Neural progenitor cell (in vitro differentiated cells): Measurements from ENCODE around the gene KLHL29. TPM values are rescaled to one million over a fixed set of nuclear protein-coding genes. Genes with fewer than 3 reads are reported as not detected.

ENCODE experiments used
- DNase-seq: peaks from one replicate; pipeline ENCODE4 v3.0.0-alpha.2; 2016; ENCODE audit warnings: low spot score
- H2AFZ ChIP-seq: fragments of 200-600 bp; sonication (generic); replicated peaks from 2 replicates; pipeline ENCODE4 v1.6.1; 2016; ENCODE audit warnings: antibody characterized with exemption
- H3F3A ChIP-seq: fragments of 200-600 bp; sonication (generic); 2 replicates; pipeline ENCODE4 v1.6.1; 2016; ENCODE audit warnings: antibody characterized with exemption, low read depth
- H3K27ac ChIP-seq: fragments of 200-600 bp; sonication (generic); 2 replicates; pipeline ENCODE4 v1.5.1; 2016; ENCODE audit warnings: mild to moderate bottlenecking
- H3K27me3 ChIP-seq: fragments of 200-600 bp; sonication (generic); 2 replicates; pipeline ENCODE4 v1.6.1; 2016; ENCODE audit warnings: mild to moderate bottlenecking, moderate library complexity
- H3K36me3 ChIP-seq: fragments of 200-600 bp; sonication (generic); 2 replicates; pipeline ENCODE4 v1.5.1; 2016
- H3K4me1 ChIP-seq: fragments of 200-600 bp; sonication (generic); 2 replicates; pipeline ENCODE4 v1.6.1; 2016; ENCODE audit warnings: mixed run types
- H3K4me2 ChIP-seq: fragments of 200-600 bp; sonication (generic); 2 replicates; pipeline ENCODE4 v1.6.1; 2016
- H3K4me3 ChIP-seq: fragments of 200-600 bp; sonication (generic); 2 replicates; pipeline ENCODE4 v1.5.1; 2016
- H3K79me2 ChIP-seq: fragments of 200-600 bp; sonication (generic); 2 replicates; pipeline ENCODE4 v1.6.1; 2016; ENCODE audit warnings: low read depth
- H3K9ac ChIP-seq: fragments of 200-600 bp; sonication (generic); 2 replicates; pipeline ENCODE4 v1.6.1; 2016
- H3K9me3 ChIP-seq: fragments of 200-600 bp; sonication (generic); 2 replicates; pipeline ENCODE4 v1.5.1; 2016; ENCODE audit warnings: low read depth
- H4K20me1 ChIP-seq: fragments of 200-600 bp; sonication (generic); 2 replicates; pipeline ENCODE4 v1.6.1; 2016; ENCODE audit warnings: low read depth
- H3K27ac Mint-ChIP-seq: 3 replicates; pipeline ENCODE4 v1.8.0; 2021; ENCODE audit warnings: mixed read lengths
- H3K27me3 Mint-ChIP-seq: 2 replicates; pipeline ENCODE4 v1.8.0; 2022; ENCODE audit warnings: low read depth, mild to moderate bottlenecking, inconsistent platforms, moderate library complexity, mixed read lengths; ENCODE audit not compliant: insufficient read depth
- H3K36me3 Mint-ChIP-seq: 3 replicates; pipeline ENCODE4 v1.8.0; 2021; ENCODE audit warnings: mixed read lengths
- H3K4me1 Mint-ChIP-seq: 3 replicates; pipeline ENCODE4 v1.8.0; 2021; ENCODE audit warnings: mixed read lengths
- H3K4me3 Mint-ChIP-seq: 3 replicates; pipeline ENCODE4 v1.8.0; 2021; ENCODE audit warnings: mild to moderate bottlenecking, moderate library complexity, mixed read lengths
- H3K9me3 Mint-ChIP-seq: 3 replicates; pipeline ENCODE4 v1.8.0; 2020; ENCODE audit warnings: mixed read lengths
- EZH2 ChIP-seq: fragments of 200-600 bp; sonication (generic); IDR thresholded peaks from 2 replicates; pipeline ENCODE4 v1.6.1; 2017; ENCODE audit warnings: antibody characterized with exemption, mild to moderate bottlenecking, moderate library complexity
- EZH2phosphoT487 ChIP-seq: fragments of 200-600 bp; sonication (generic); IDR thresholded peaks from 2 replicates; pipeline ENCODE4 v1.6.1; 2017; ENCODE audit warnings: antibody characterized with exemption
- total RNA-seq: library from RNA; depleted of rRNA; stranded (reverse); fragments of >200 nt; gene quantifications from 2 replicates; pipeline ENCODE4 v1.2.3, GENCODE V29; 2015; ENCODE audit warnings: low replicate concordance
- TF ChIP-seq, protein P1 (sequence below): fragments of 200-600 bp; sonication (generic); IDR thresholded peaks from 2 replicates; pipeline ENCODE4 v1.5.1; 2017; ENCODE audit warnings: antibody characterized with exemption, mild to moderate bottlenecking

Gene KLHL29
- total RNA-seq, 1 donor from 2014 or later: 1.6 TPM

DNA sequence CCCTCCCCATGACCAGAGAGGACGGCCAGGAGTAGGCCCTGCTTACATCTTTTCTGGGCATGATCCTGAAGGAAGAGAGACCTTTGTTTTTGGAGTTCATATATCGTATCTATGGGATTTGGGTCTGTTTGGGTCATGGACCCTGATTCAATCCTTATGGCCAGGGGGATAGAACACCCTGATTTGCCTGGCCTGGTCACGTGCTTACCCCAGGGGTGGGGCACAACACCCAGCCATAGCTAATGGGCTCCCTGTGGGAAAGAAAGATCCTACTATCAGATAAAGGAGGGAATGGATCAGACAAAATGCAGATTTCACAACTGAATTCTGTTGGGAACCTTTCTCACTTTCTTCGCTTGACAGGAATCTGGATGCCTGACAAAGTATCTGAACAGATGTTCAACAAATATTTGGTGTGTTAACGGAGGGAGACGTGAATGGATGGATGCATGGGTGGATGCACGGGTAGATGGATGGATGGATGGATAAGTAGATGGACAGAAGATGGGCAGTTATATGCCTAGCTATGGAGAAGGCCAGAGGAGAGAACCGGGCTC, 155.9 kb downstream of the KLHL29 start:
- no peak for DNase-seq
- Mint-ChIP-seq H3K9me3 (no peaks in the 10 kb centered on the region), H3K27me3 (peaks cover 7% of the 10 kb centered on the region), H3K4me1 (peaks cover 49% of the 10 kb centered on the region), H3K27ac (peak overlapping the region; percentile 25), H3K36me3 (no peaks in the 10 kb centered on the region), H3K4me3 (no peak overlapping the region)
- Histone ChIP-seq H2AFZ (no peak overlapping the region), H3F3A (no peaks in the 10 kb centered on the region), H3K9me3 (no peaks in the 10 kb centered on the region), H3K79me2 (no peaks in the 10 kb centered on the region), H3K4me2 (no peak overlapping the region), H4K20me1 (no peaks in the 10 kb centered on the region), H3K9ac (no peak overlapping the region), H3K27me3 (no peaks in the 10 kb centered on the region), H3K4me1 (peaks cover 4% of the 10 kb centered on the region), H3K27ac (no peak overlapping the region), H3K4me3 (no peak overlapping the region), H3K36me3 (no peaks in the 10 kb centered on the region)
- TF ChIP-seq EZH2: no peak
- no peak for TF ChIP-seq EZH2phosphoT487
- TF ChIP-seq, protein P1, sequence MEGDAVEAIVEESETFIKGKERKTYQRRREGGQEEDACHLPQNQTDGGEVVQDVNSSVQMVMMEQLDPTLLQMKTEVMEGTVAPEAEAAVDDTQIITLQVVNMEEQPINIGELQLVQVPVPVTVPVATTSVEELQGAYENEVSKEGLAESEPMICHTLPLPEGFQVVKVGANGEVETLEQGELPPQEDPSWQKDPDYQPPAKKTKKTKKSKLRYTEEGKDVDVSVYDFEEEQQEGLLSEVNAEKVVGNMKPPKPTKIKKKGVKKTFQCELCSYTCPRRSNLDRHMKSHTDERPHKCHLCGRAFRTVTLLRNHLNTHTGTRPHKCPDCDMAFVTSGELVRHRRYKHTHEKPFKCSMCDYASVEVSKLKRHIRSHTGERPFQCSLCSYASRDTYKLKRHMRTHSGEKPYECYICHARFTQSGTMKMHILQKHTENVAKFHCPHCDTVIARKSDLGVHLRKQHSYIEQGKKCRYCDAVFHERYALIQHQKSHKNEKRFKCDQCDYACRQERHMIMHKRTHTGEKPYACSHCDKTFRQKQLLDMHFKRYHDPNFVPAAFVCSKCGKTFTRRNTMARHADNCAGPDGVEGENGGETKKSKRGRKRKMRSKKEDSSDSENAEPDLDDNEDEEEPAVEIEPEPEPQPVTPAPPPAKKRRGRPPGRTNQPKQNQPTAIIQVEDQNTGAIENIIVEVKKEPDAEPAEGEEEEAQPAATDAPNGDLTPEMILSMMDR: no peak

GRCh38 chr2:23541503-23542229, 156.7 kb downstream of the KLHL29 start:
- Histone ChIP-seq H3K4me1 (no peaks in the 10 kb centered on the region), H3F3A (no peaks in the 10 kb centered on the region), H3K9me3 (no peaks in the 10 kb centered on the region), H4K20me1 (no peaks in the 10 kb centered on the region), H3K79me2 (no peaks in the 10 kb centered on the region), H3K27me3 (no peaks in the 10 kb centered on the region), H3K9ac (no peak overlapping the region), H3K4me2 (no peak overlapping the region), H3K27ac (no peak overlapping the region), H2AFZ (no peak overlapping the region), H3K4me3 (no peak overlapping the region), H3K36me3 (no peaks in the 10 kb centered on the region)
- H3K4me1 Mint-ChIP-seq: peaks cover 50% of the 10 kb centered on the region
- no peak overlapping the region for H3K27ac Mint-ChIP-seq
- H3K4me3 Mint-ChIP-seq: no peak overlapping the region
- TF ChIP-seq EZH2: no peak
- TF ChIP-seq EZH2phosphoT487: no peak
- TF ChIP-seq, protein P1: no peak
- H3K36me3 Mint-ChIP-seq: no peaks in the 10 kb centered on the region
- DNase-seq: no peak
- H3K9me3 Mint-ChIP-seq: no peaks in the 10 kb centered on the region
- H3K27me3 Mint-ChIP-seq: peaks cover 7% of the 10 kb centered on the region

DNA sequence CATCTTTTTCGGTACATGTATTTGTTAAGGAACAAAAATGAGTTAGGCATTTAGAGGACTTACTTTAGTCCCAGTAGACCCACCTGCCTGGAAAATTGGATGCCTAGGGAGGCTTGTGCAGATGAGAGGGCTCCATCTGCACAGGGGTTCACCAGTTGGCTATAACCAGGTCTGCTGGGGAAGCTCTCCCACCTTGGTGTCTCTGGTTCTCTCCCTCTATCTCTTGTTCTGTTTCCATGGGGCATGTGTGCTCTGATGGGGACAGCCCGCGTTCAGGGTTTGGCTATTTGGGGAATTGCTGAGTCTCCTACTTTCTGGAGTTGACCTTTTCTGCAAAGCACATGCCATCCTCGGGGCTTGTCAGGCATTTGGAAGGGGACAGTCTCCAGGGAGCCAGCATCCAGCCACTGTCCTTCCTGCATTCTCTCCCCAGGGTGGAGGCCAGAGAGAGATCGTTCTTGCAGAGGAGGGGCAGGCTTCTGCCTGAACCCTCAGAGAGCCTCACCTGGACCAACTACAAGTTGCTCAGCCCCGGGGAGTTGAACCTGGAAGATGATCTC, 157.3 kb downstream of the KLHL29 start:
- no peak overlapping the region for H3K4me3 Mint-ChIP-seq
- Histone ChIP-seq H3K4me2 (no peak overlapping the region), H3K9ac (no peak overlapping the region), H3K27me3 (no peaks in the 10 kb centered on the region), H3K36me3 (no peaks in the 10 kb centered on the region), H3F3A (no peaks in the 10 kb centered on the region), H3K79me2 (no peaks in the 10 kb centered on the region), H3K9me3 (no peaks in the 10 kb centered on the region), H4K20me1 (no peaks in the 10 kb centered on the region), H3K27ac (no peak overlapping the region), H3K4me3 (no peak overlapping the region), H2AFZ (no peak overlapping the region), H3K4me1 (no peaks in the 10 kb centered on the region)
- no peak overlapping the region for H3K27ac Mint-ChIP-seq
- no peaks in the 10 kb centered on the region for H3K9me3 Mint-ChIP-seq
- TF ChIP-seq EZH2phosphoT487 (no peak), EZH2 (no peak)
- TF ChIP-seq, protein P1: no peak
- peaks cover 47% of the 10 kb centered on the region for H3K4me1 Mint-ChIP-seq
- DNase-seq: no peak
- H3K36me3 Mint-ChIP-seq: no peaks in the 10 kb centered on the region
- peaks cover 7% of the 10 kb centered on the region for H3K27me3 Mint-ChIP-seq
